Fibroblast of lung (primary cell): ENCODE measurements around the gene RNPEPL1. TPM values are rescaled to one million over a fixed set of nuclear protein-coding genes. Genes with fewer than 3 reads are reported as not detected.
A peak's percentile ranks its signal among the peaks of the same experiment; 100 is the strongest.

Source experiments
- DNase-seq, 2 donors: peaks; one replicate each; pipeline versions ENCODE4 v3.0.0 to v3.0.0-alpha.2; 2010; ENCODE audit warnings: low read depth in 2 of 2
- H2AFZ ChIP-seq: 2 replicates; pipeline ENCODE4 v1.5.1; 2012; ENCODE audit warnings: low read length, control low read depth, inconsistent platforms
- H3K27ac ChIP-seq: 2 replicates; pipeline ENCODE4 v1.5.1; 2011; ENCODE audit warnings: low read length, control low read depth; ENCODE audit not compliant: insufficient read depth
- H3K27me3 ChIP-seq: 2 replicates; pipeline ENCODE4 v1.5.1; 2011; ENCODE audit warnings: mild to moderate bottlenecking, low read length; ENCODE audit not compliant: control insufficient read depth, insufficient read depth
- H3K36me3 ChIP-seq: 2 replicates; pipeline ENCODE4 v1.5.1; 2011; ENCODE audit warnings: low read length; ENCODE audit not compliant: control insufficient read depth, insufficient read depth
- H3K4me1 ChIP-seq: 2 replicates; pipeline ENCODE4 v1.5.1; 2011; ENCODE audit warnings: low read length; ENCODE audit not compliant: control insufficient read depth, insufficient read depth; ENCODE audit errors: extremely low read depth
- H3K4me2 ChIP-seq: 2 replicates; pipeline ENCODE4 v1.5.1; 2011; ENCODE audit warnings: low read length, control low read depth; ENCODE audit not compliant: insufficient read depth; ENCODE audit errors: extremely low read depth
- H3K4me3 ChIP-seq, 4 experiments: fragments of 200-600 bp in 1 of 4; sonication (generic) in 1 of 4; replicated peaks in 1 of 4; 2 replicates each; pipeline ENCODE4 v1.5.1; 2011 to 2016; ENCODE audit warnings: low read length in 4 of 4, low read depth in 3 of 4, mild to moderate bottlenecking in 3 of 4, control low read depth in 2 of 4, inconsistent platforms in 1 of 4, mixed read lengths in 1 of 4; ENCODE audit not compliant: insufficient read depth in 1 of 4; ENCODE audit errors: control extremely low read depth in 1 of 4
- H3K79me2 ChIP-seq: 2 replicates; pipeline ENCODE4 v1.5.1; 2012; ENCODE audit warnings: mild to moderate bottlenecking, low read length, inconsistent platforms; ENCODE audit not compliant: control insufficient read depth, insufficient read depth
- H3K9ac ChIP-seq: 2 replicates; pipeline ENCODE4 v1.5.1; 2011; ENCODE audit warnings: mild to moderate bottlenecking, low read length, control low read depth; ENCODE audit not compliant: insufficient read depth
- H3K9me3 ChIP-seq: 2 replicates; pipeline ENCODE4 v1.5.1; 2012; ENCODE audit warnings: low read depth, low read length; ENCODE audit not compliant: control insufficient read depth, insufficient read depth
- H4K20me1 ChIP-seq: 2 replicates; pipeline ENCODE4 v1.5.1; 2011; ENCODE audit warnings: low read length; ENCODE audit not compliant: control insufficient read depth, insufficient read depth; ENCODE audit errors: extremely low read depth
- EZH2 ChIP-seq: IDR thresholded peaks from 2 replicates; pipeline ENCODE4 v1.5.1; 2012; ENCODE audit warnings: low read length, control low read depth, mild to moderate bottlenecking; ENCODE audit errors: missing control alignments
- polyA plus RNA-seq, 2 donors: library from polyadenylated mRNA; depleted of rRNA in 1 of 2; stranded (reverse) in 1 of 2; unstranded in 1 of 2; fragments of >200 nt; gene quantifications; 2 replicates each; pipeline ENCODE4 v1.2.1, GENCODE V29; 2011 to 2012; ENCODE audit warnings: missing spikeins in 1 of 2
- total RNA-seq: library from RNA; depleted of rRNA; stranded (reverse); fragments of >200 nt; gene quantifications from 2 replicates; pipeline ENCODE4 v1.2.1, GENCODE V29; 2014
- TF ChIP-seq, protein P1 (sequence below), 2 donors: IDR thresholded peaks in 1 of 2; conservative IDR thresholded peaks in 1 of 2; 1 replicate in 1 of 2; 2 replicates in 1 of 2; pipeline ENCODE4 v1.5.1; 2011 to 2012; ENCODE audit warnings: low read length in 2 of 2, control low read depth in 1 of 2, inconsistent platforms in 1 of 2, low read depth in 1 of 2, mild to moderate bottlenecking in 1 of 2

Gene RNPEPL1
- total and polyA plus RNA-seq, 2 donors (not counting 1 experiment from before 2014, with no cell fraction given): 7.9 to 20.6 TPM

GRCh38 chr2:240590681-240591111 is 22.4 kb downstream of the RNPEPL1 start:
- peaks cover 4% of the 10 kb centered on the region for H3K4me1 ChIP-seq
- H4K20me1 ChIP-seq: no peaks in the 10 kb centered on the region
- H3K9me3 ChIP-seq: no peaks in the 10 kb centered on the region
- no peak for DNase-seq
- TF ChIP-seq, protein P1, sequence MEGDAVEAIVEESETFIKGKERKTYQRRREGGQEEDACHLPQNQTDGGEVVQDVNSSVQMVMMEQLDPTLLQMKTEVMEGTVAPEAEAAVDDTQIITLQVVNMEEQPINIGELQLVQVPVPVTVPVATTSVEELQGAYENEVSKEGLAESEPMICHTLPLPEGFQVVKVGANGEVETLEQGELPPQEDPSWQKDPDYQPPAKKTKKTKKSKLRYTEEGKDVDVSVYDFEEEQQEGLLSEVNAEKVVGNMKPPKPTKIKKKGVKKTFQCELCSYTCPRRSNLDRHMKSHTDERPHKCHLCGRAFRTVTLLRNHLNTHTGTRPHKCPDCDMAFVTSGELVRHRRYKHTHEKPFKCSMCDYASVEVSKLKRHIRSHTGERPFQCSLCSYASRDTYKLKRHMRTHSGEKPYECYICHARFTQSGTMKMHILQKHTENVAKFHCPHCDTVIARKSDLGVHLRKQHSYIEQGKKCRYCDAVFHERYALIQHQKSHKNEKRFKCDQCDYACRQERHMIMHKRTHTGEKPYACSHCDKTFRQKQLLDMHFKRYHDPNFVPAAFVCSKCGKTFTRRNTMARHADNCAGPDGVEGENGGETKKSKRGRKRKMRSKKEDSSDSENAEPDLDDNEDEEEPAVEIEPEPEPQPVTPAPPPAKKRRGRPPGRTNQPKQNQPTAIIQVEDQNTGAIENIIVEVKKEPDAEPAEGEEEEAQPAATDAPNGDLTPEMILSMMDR (conservative IDR thresholded peaks at IDR 0.05 in 1 of 2, IDR thresholded peaks at IDR 0.05 in 1 of 2; ENCODE audit: low read depth in 1 of 2, low read length in 2 of 2): no peak
- TF ChIP-seq EZH2: no peak
- H3K36me3 ChIP-seq: peaks cover 9% of the 10 kb centered on the region
- no peak overlapping the region for H3K9ac ChIP-seq
- H3K27me3 ChIP-seq: no peaks in the 10 kb centered on the region
- H3K4me3 ChIP-seq: no peak overlapping the region
- no peak overlapping the region for H2AFZ ChIP-seq
- no peak overlapping the region for H3K4me2 ChIP-seq
- H3K79me2 ChIP-seq: peaks cover 26% of the 10 kb centered on the region
- no peak overlapping the region for H3K27ac ChIP-seq

GRCh38 chr2:240591226-240591625 is 22.9 kb downstream of the RNPEPL1 start:
- no peaks in the 10 kb centered on the region for H4K20me1 ChIP-seq
- H3K9me3 ChIP-seq: no peaks in the 10 kb centered on the region
- TF ChIP-seq, protein P1 (conservative IDR thresholded peaks at IDR 0.05 in 1 of 2, IDR thresholded peaks at IDR 0.05 in 1 of 2; ENCODE audit: low read depth in 1 of 2, low read length in 2 of 2): no peak
- no peak for TF ChIP-seq EZH2
- DNase-seq: peak in 1 of 2 donors; percentile 59
- no peak overlapping the region for H2AFZ ChIP-seq
- H3K27me3 ChIP-seq: no peaks in the 10 kb centered on the region
- H3K79me2 ChIP-seq: peaks cover 22% of the 10 kb centered on the region
- no peak overlapping the region for H3K27ac ChIP-seq
- H3K4me3 ChIP-seq: no peak overlapping the region
- H3K9ac ChIP-seq: no peak overlapping the region
- H3K36me3 ChIP-seq: peaks cover 9% of the 10 kb centered on the region
- peaks cover 4% of the 10 kb centered on the region for H3K4me1 ChIP-seq
- H3K4me2 ChIP-seq: no peak overlapping the region

DNA sequence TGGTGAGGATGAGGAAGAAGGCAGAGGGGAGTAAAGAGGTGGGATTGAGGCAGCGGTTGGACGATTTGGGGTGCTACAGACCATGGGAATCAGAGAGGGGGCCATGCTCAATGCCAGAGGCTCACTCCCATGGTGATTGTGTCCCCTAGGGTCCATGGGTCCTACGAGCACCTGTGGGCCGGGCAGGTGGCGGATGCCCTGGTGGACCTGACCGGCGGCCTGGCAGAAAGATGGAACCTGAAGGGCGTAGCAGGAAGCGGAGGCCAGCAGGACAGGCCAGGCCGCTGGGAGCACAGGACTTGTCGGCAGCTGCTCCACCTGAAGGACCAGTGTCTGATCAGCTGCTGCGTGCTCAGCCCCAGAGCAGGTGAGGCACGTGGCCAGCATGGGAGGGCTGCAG is 23.5 kb downstream of the RNPEPL1 start:
- DNase-seq: no peak
- TF ChIP-seq, protein P1 (conservative IDR thresholded peaks at IDR 0.05 in 1 of 2, IDR thresholded peaks at IDR 0.05 in 1 of 2; ENCODE audit: low read depth in 1 of 2, low read length in 2 of 2): no peak
- TF ChIP-seq EZH2: no peak
- H3K9ac ChIP-seq: no peak overlapping the region
- H3K79me2 ChIP-seq: peaks cover 22% of the 10 kb centered on the region
- H4K20me1 ChIP-seq: no peaks in the 10 kb centered on the region
- H3K27me3 ChIP-seq: no peaks in the 10 kb centered on the region
- H3K36me3 ChIP-seq: peaks cover 9% of the 10 kb centered on the region
- H3K9me3 ChIP-seq: no peaks in the 10 kb centered on the region
- H3K27ac ChIP-seq: no peak overlapping the region
- H3K4me2 ChIP-seq: no peak overlapping the region
- H2AFZ ChIP-seq: no peak overlapping the region
- H3K4me3 ChIP-seq: no peak overlapping the region
- peaks cover 4% of the 10 kb centered on the region for H3K4me1 ChIP-seq
